HG02759 (cell line): Measurements from ENCODE around the gene VWA1.
"Not testable (repeated sequence)": the region's sequence is repeated elsewhere in the genome, so short reads cannot be mapped to it uniquely, and the experiment has no call there.

Experiments used
- ATAC-seq: cut with Tn5 transposase; IDR thresholded peaks from one replicate; pipeline ENCODE4 v1.9.1; 2021; ENCODE audit warnings: mild to moderate bottlenecking, moderate library complexity; ENCODE audit not compliant: unreplicated experiment

VWA1 gene

GRCh38 chr1:1434824-1435105 is 725 bp upstream of the VWA1 start:
- ATAC-seq = no peak

- no peak for ATAC-seq
Observed at GRCh38 chr1:1435911-1436629, 580 bp downstream of the VWA1 start.

DNA sequence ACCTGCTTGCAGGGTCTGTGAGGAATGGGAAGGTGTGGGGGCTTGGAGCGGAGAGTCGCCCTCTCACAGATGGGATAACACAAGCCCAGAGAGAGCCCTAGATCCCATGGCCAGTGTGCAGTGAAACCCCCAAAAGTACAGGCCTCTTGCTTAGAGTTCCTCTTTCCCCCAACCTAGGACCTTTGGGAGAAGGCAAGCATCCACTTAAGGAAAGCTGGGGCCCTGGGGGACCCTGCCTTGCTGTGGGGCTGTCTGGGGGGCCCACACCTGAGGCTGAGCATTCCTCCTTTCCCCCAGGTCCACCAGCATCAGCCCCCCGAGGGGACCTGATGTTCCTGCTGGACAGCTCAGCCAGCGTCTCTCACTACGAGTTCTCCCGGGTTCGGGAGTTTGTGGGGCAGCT is 1.1 kb downstream of the VWA1 start:
- ATAC-seq = no peak

- no peak for ATAC-seq
Observed at GRCh38 chr1:1437033-1437903, 1.8 kb downstream of the VWA1 start.

- ATAC-seq = no peak
Observed at GRCh38 chr1:1437904-1438376, 2.5 kb downstream of the VWA1 start.

DNA sequence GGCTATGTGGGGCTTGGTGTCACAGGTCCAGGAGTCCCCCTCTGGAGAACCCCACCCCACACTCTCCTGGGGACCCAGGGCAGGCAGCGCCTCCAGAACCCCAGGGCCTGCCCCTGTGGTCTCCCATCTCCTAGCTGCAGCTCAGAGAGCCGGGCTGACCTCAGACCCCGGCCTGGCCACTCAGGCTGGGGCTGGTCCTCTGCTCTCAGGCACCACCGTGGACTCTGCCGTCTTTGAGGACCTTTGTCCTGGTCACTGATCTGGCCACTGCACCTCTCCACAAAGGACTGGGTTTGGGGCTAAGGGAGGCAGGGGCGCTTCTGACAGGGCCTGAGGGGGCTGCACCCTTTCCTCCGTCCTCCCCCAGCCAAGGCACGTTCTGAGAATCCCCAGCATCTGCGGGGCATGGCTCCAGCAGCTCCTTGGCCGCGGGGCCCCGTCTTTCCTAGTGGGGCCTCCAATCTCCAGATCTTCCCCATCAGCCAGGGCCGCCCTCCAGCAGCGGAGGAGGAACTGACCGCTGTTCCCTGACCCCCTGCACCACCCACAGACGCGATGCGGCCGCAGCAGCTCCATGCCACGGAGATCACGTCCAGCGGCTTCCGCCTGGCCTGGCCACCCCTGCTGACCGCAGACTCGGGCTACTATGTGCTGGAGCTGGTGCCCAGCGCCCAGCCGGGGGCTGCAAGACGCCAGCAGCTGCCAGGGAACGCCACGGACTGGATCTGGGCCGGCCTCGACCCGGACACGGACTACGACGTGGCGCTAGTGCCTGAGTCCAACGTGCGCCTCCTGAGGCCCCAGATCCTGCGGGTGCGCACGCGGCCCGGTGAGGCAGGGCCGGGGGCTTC is 3.3 kb downstream of the VWA1 start:
- ATAC-seq = no peak

GRCh38 chr1:1439546-1440261 is 4.2 kb downstream of the VWA1 start:
- no peak for ATAC-seq

GRCh38 chr1:1440262-1441001 is 4.9 kb downstream of the VWA1 start:
- ATAC-seq = no peak

DNA sequence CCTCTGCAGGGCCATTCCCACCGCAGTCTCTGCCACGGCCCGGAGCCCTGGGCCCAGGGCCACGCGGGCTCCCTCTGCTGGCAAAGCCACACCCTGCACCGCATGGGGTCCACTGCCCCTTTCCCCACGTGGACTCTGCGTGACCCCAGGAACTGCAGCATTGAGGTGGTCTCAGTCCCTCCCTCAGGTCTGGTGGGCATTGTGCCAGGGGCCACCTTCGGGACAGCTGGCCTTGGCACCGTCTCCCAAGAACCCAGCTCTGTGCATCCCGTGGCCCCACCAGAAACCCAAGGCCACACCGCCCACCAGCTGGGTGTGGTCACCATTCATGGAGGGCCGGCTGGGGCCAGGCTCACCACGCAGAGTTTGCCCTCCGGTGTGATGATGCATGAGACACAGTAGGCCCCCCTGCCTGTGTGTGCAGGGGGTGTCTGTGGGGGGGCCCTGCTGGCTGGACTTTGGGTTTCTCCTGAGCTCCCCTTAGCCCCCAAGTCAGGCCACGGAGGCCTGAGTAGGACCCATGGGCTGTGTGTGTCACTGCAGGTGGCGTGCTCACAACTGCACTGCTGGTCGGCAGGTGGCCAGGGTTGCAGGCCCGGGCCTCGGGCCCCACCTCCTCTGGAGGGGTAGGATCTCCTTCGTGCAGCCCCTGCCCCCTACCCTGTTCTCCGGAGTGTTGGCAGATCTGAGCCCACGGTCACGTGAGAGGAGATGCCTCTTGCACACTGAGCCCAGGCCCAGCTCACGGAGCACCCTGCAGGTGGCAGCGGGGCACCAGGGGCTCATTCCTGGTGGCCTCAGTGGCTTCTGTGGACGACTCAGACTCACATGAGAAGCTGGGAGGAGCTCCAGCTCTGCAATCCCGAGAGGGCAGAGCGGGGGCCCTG is 5.8 kb downstream of the VWA1 start:
- no peak for ATAC-seq

DNA sequence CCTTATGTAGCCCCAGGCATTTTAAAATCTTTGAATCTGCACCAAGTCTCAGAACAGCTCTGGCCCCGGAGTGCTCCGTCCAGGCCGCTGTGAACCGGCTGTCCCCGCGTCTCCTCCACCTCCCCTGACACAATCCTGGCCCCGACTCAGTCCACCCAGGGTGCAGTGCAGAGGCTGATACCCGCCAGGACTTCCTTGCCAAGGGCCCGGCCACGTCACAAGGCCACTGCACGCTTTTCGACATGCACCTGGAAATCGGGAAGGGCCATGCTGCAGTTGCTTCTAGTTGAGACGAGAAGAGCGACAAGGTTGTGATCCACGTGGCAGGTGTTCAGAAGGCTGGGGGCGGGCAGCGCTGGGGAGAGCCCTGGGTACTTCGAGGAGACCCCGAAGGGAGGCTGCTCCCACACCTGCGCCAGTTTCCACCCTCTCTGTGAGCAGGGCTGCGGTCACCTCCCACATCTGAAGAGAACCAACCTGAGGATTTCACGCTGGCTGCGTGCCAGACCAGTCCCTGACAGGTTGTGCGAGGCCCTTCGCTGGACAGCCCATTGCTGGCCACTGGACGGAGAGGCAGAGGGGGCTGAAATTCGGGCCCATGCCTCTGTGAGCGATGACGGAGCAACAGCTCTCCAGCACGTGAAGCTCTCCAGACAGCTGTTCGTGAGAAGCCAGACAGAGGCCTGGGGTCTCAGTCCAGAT is 6.7 kb downstream of the VWA1 start:
- no peak for ATAC-seq

DNA sequence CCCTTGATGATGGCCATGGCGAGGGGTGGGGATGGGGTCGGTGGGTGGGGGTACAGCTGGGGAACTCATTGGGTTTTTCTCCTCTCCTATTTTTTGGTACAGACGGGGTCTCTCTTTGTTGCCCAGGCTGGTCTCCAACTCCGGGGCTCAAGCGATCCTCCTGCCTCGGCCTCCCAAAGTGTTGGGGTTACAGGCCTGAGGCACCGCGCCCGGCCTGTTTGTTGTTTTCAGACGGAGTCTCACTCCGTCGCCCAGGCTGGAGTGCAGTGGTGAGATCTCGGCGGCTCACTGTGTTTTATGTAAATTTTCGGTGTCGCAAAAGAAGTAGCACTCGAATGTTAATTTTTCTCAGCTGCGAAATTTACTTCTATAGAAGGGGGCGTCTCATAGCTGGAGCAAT is 11.1 kb downstream of the VWA1 start:
- not testable (repeated sequence) for ATAC-seq

DNA sequence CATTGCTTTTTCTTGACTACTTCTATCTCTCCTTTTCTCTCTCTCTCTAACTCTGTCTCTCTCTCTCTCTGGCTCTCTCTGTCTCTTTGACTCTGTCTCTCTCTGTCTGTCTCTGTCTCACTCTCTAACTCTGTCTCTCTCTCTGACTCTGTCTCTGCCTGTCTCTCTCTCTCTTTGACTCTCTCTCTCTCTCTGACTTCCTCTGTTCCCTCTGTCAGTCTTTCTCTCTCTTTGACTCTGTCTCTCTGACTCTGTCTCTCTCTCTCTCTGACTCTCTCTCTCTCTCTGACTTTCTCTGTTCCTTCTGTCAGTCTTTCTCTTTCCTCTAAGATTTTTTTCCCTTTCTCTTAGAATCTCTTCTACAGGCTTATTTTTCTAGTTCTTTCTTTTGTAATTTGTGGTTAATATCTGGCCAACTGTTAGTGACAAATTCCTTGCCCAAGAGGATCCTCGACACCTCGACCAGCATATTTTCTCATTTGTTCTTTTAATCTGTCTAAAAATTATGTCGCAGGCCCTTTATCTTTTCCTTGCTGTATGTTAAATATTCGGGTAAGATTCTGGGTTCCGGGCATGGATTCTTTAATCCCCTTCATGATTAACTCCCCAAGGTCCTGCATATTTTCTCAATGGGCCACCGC is 13.7 kb downstream of the VWA1 start, which contains the start of gene ATAD3C:
Gene ATAD3C, plus strand, starts transcription at position 591 of the 641 bp plus-strand sequence. CDS start 995 bp downstream, outside the sequence.
- no peak for ATAC-seq

- not testable (repeated sequence) for ATAC-seq
Observed at GRCh38 chr1:1450616-1451015, 15.1 kb downstream of the VWA1 start.

DNA sequence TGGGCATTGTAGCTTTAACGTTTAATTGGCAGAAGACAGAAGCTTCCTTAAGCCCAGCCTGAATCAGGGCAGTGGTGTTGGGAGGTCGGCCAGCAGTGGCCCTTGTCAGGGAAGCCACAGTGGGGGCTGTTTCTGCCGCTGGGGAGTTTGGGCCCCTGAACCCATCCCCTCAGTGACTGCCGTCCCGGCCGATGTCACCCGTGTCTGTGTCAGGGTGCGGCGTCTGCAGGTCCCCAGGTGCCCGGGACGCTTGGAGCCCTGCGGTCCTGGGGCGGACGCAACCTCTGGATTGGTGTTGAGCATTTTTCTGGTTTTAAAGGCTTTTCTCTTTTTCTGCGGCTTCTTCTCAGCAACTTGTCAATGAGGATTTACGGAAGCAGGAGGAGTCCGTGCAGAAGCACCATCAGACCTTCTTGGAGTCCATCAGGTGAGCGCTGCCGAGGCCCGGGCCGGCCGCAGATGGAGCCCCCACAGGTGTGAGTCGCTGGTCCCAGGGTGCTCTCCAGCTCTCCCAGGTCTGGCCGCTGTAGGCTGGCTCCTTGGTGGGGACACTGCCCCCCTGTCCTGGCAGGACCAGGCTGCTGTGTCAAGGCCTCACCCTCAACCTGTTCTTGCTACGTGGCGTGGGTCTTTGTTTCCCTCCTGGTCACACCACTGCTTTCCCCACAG is 16.3 kb downstream of the VWA1 start:
- ATAC-seq = no peak

DNA sequence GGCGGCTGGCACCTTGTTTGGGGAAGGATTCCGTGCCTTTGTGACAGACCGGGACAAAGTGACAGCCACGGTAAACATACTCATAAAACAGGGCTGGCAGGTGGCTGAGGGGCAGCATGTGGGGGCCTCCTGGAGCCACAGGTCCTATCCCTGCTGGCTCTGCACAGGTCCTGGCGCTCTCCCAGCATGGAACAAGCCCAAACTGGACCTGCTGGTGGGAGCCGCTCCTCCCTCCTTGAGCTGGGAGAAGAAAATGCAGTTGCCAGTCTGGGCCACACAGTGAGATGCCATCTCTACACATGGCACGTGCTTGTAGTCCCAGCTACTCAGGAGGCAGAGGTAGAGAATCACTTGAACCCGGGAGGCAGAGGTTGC is 16.9 kb downstream of the VWA1 start:
- not testable (repeated sequence) for ATAC-seq

GRCh38 chr1:1452882-1453281 is 17.4 kb downstream of the VWA1 start:
- no peak for ATAC-seq
